ENCODE results near the gene C12orf60.

C12orf60 gene

DNA sequence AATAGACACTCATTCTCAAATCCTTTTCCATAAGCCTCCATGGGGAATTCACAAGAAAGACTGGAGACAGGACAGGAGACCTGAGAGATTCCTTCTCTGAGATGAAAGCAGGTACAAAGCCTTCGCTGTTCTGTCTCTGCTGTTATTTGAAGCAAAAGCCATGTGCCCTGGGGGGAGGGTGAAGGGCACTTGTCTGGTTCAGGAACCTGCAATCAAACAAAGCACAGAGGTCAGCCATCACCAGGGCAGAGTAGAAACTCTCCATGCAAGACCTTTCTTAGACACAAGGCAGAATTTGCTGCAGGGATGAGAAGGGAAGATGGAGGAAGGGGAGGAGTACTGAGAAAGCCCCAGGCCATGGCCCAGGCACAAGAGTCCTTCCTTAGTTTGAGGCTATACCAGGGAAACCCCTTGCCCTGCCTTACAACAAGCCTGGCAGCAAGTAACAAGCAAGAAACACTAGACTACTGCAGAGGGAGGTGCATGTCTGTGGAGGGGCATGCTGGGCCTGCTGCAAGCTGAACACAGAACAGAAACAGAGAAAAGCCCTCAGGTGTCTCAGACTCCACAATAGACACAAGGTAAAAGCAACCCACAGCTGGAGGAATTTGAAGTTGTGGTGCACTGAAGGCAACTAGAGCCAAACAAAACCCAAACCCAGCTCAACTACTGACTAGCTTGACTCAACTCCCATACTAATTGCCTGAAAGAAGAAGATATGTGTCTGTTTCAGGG, 47.6 kb downstream of the C12orf60 start:
- Histone ChIP-seq H3K27ac (ENCODE audit: poor library complexity, severe bottlenecking) (no peak overlapping the region), H3K4me3 (ENCODE audit: severe bottlenecking) (no peak overlapping the region), H3K36me3 (ENCODE audit: low read depth) (no peaks in the 10 kb centered on the region), H3K9me3 (ENCODE audit: severe bottlenecking) (no peaks in the 10 kb centered on the region), H3K27me3 (ENCODE audit: insufficient read depth, poor library complexity, severe bottlenecking) (no peaks in the 10 kb centered on the region), H3K4me1 (ENCODE audit: insufficient read depth, poor library complexity, severe bottlenecking) (no peaks in the 10 kb centered on the region)
- ATAC-seq (ENCODE audit: low read depth) (no peak), DNase-seq (ENCODE audit: low spot score) (no peak)
- TF ChIP-seq, protein P1, sequence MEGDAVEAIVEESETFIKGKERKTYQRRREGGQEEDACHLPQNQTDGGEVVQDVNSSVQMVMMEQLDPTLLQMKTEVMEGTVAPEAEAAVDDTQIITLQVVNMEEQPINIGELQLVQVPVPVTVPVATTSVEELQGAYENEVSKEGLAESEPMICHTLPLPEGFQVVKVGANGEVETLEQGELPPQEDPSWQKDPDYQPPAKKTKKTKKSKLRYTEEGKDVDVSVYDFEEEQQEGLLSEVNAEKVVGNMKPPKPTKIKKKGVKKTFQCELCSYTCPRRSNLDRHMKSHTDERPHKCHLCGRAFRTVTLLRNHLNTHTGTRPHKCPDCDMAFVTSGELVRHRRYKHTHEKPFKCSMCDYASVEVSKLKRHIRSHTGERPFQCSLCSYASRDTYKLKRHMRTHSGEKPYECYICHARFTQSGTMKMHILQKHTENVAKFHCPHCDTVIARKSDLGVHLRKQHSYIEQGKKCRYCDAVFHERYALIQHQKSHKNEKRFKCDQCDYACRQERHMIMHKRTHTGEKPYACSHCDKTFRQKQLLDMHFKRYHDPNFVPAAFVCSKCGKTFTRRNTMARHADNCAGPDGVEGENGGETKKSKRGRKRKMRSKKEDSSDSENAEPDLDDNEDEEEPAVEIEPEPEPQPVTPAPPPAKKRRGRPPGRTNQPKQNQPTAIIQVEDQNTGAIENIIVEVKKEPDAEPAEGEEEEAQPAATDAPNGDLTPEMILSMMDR (IDR thresholded peaks at IDR 0.05; ENCODE audit: poor library complexity, severe bottlenecking), result no peak

DNA sequence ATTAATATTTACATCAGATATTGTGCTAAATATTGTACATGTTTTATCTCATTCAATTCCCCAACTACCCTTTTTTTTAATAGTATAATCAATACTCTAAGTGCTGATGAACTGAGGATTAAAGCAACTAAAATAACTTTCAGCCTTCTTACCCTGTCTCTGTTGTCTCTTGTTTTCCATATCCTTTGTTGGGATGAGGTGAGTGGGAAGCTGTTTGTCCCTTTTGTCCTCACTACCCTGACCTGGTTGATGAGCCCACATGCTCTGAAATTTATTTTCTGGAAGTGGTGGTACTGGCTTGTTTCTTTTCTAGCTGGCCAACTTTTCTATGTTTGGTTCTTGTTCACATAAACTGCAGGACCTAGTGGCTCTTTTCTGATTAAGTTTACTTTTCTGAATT, 49.4 kb downstream of the C12orf60 start:
- TF ChIP-seq, protein P1 (IDR thresholded peaks at IDR 0.05; ENCODE audit: poor library complexity, severe bottlenecking), result no peak
- ATAC-seq (ENCODE audit: low read depth) (no peak), DNase-seq (ENCODE audit: low spot score) (no peak)
- Histone ChIP-seq H3K36me3 (ENCODE audit: low read depth) (no peaks in the 10 kb centered on the region), H3K27ac (ENCODE audit: poor library complexity, severe bottlenecking) (no peak overlapping the region), H3K9me3 (ENCODE audit: severe bottlenecking) (no peaks in the 10 kb centered on the region), H3K4me3 (ENCODE audit: severe bottlenecking) (no peak overlapping the region), H3K27me3 (ENCODE audit: insufficient read depth, poor library complexity, severe bottlenecking) (no peaks in the 10 kb centered on the region), H3K4me1 (ENCODE audit: insufficient read depth, poor library complexity, severe bottlenecking) (no peaks in the 10 kb centered on the region)

DNA sequence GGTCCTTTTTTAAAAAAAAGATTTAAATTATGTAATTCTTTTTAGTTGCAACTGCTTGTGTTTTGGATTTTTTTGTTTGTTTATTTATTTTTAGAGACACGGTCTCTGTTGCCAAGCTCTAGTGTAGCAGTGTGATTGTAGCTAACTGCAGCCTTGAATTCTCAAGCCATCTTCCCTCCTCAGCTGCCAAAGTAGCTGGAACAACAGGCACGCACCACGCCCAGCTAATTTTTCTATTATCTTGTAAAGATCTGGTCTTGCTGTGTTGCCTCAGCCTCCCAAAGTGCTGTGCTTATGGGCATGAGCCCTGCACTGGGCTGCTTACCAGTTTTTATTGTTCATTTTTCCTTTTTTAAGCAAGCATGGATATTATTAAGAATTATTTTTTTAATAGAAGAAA, 50.5 kb downstream of the C12orf60 start:
- Histone ChIP-seq H3K4me1 (ENCODE audit: insufficient read depth, poor library complexity, severe bottlenecking) (no peaks in the 10 kb centered on the region), H3K9me3 (ENCODE audit: severe bottlenecking) (no peaks in the 10 kb centered on the region), H3K27me3 (ENCODE audit: insufficient read depth, poor library complexity, severe bottlenecking) (no peaks in the 10 kb centered on the region), H3K36me3 (ENCODE audit: low read depth) (no peaks in the 10 kb centered on the region), H3K27ac (ENCODE audit: poor library complexity, severe bottlenecking) (no peak overlapping the region), H3K4me3 (ENCODE audit: severe bottlenecking) (no peak overlapping the region)
- no peak for DNase-seq (ENCODE audit: low spot score)
- TF ChIP-seq, protein P1 (IDR thresholded peaks at IDR 0.05; ENCODE audit: poor library complexity, severe bottlenecking), result no peak
- ATAC-seq (ENCODE audit: low read depth), result no peak

DNA sequence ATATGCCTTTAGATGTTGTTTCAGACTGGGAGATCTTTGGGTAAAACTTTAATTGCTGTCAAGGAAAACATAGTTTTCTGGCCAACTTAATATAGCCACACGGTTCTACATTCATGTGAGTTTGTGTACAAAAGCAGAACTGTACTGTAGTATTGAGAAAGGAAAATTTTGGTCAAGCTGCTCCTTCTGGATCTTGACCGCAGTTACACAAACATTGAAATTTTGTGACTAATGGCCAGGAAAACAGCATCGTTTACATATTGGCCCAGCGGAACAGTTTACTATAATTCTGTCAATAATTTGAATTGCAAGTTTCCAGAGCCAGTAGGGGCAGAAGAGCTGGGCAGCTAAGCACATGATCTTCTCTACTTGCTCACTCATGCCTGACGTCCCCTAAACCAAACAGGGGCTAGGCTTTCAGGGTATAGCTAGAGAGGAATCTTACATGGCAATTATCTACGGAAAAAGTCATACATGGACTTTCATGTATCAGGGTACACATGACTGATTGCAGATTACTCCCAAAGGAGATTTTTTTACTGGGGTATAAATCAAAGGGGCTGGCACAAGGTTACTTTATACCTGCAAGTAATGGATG, 51.2 kb downstream of the C12orf60 start:
- H3K36me3 ChIP-seq (ENCODE audit: low read depth), result no peaks in the 10 kb centered on the region
- H3K4me1 ChIP-seq (ENCODE audit: insufficient read depth, poor library complexity, severe bottlenecking), result no peaks in the 10 kb centered on the region
- H3K27me3 ChIP-seq (ENCODE audit: insufficient read depth, poor library complexity, severe bottlenecking), result no peaks in the 10 kb centered on the region
- H3K27ac ChIP-seq (ENCODE audit: poor library complexity, severe bottlenecking), result no peak overlapping the region
- no peak overlapping the region for H3K4me3 ChIP-seq (ENCODE audit: severe bottlenecking)
- ATAC-seq (ENCODE audit: low read depth), result no peak
- TF ChIP-seq, protein P1 (IDR thresholded peaks at IDR 0.05; ENCODE audit: poor library complexity, severe bottlenecking), result no peak
- H3K9me3 ChIP-seq (ENCODE audit: severe bottlenecking), result no peaks in the 10 kb centered on the region
- no peak for DNase-seq (ENCODE audit: low spot score)

DNA sequence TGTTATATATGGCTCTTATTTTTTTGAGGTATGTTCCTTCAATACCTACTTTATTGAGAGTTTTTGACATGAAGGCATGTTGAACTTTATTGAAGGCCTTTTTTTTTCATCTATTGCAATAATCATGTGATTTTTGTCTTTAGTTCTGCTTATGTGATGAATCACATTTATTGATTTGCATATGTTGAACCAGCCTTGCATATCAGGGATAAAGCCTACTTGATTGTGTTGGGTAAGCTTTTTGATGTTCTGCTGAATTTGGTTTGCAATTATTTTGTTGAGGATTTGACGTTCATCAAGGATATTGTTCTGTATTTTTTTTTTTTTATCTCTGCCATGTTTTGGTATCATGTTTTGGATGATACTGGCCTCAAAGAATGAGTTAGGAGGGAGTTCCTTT, 55.0 kb downstream of the C12orf60 start:
- no peak for DNase-seq (ENCODE audit: low spot score)
- no peak for ATAC-seq (ENCODE audit: low read depth)
- no peaks in the 10 kb centered on the region for H3K36me3 ChIP-seq (ENCODE audit: low read depth)
- no peak overlapping the region for H3K27ac ChIP-seq (ENCODE audit: poor library complexity, severe bottlenecking)
- H3K27me3 ChIP-seq (ENCODE audit: insufficient read depth, poor library complexity, severe bottlenecking), result no peaks in the 10 kb centered on the region
- no peaks in the 10 kb centered on the region for H3K9me3 ChIP-seq (ENCODE audit: severe bottlenecking)
- TF ChIP-seq, protein P1 (IDR thresholded peaks at IDR 0.05; ENCODE audit: poor library complexity, severe bottlenecking), result no peak
- no peaks in the 10 kb centered on the region for H3K4me1 ChIP-seq (ENCODE audit: insufficient read depth, poor library complexity, severe bottlenecking)
- H3K4me3 ChIP-seq (ENCODE audit: severe bottlenecking), result no peak overlapping the region
